ENCODE results near the gene HOXA3.

Gene HOXA3

GRCh38 chr7:27083646-27084045, 68.7 kb downstream of the HOXA3 start:
- Histone ChIP-seq H3F3A (ENCODE audit: control insufficient read depth, insufficient read depth) (no peaks in the 10 kb centered on the region), H3K9me3 (ENCODE audit: control insufficient read depth, insufficient read depth, low read length) (no peaks in the 10 kb centered on the region), H3K27me3 (ENCODE audit: control insufficient read depth, low read length) (no peaks in the 10 kb centered on the region), H3K4me2 (ENCODE audit: low read length) (no peak overlapping the region), H3K36me3 (ENCODE audit: control insufficient read depth, low read length) (no peaks in the 10 kb centered on the region), H3K27ac (ENCODE audit: low read depth, low read length) (no peak overlapping the region), H3K79me2 (ENCODE audit: control insufficient read depth, low read length) (no peaks in the 10 kb centered on the region), H3K4me1 (ENCODE audit: control insufficient read depth, low read length) (no peaks in the 10 kb centered on the region), H4K20me1 (ENCODE audit: control insufficient read depth, insufficient read depth, low read depth, low read length) (no peaks in the 10 kb centered on the region), H3K9me2 (replicated peaks; ENCODE audit: control insufficient read depth, low read length) (no peaks in the 10 kb centered on the region), H3K4me3 (ENCODE audit: low read length) (no peak overlapping the region)
- TF ChIP-seq CTCF (IDR thresholded peaks at IDR 0.05; ENCODE audit: low read depth, low read length, poor library complexity, severe bottlenecking) = no peak
- no peak for TF ChIP-seq EZH2phosphoT487 (IDR thresholded peaks at IDR 0.05; ENCODE audit: borderline replicate concordance, low read length)

GRCh38 chr7:27082171-27082570, 70.2 kb downstream of the HOXA3 start:
- no peaks in the 10 kb centered on the region for H3K4me1 ChIP-seq (ENCODE audit: control insufficient read depth, low read length)
- no peaks in the 10 kb centered on the region for H3K27me3 ChIP-seq (ENCODE audit: control insufficient read depth, low read length)
- no peak overlapping the region for H3K4me3 ChIP-seq (ENCODE audit: low read length)
- no peaks in the 10 kb centered on the region for H3K9me2 ChIP-seq (replicated peaks; ENCODE audit: control insufficient read depth, low read length)
- no peaks in the 10 kb centered on the region for H3K36me3 ChIP-seq (ENCODE audit: control insufficient read depth, low read length)
- no peak for TF ChIP-seq EZH2phosphoT487 (IDR thresholded peaks at IDR 0.05; ENCODE audit: borderline replicate concordance, low read length)
- no peak for TF ChIP-seq CTCF (IDR thresholded peaks at IDR 0.05; ENCODE audit: low read depth, low read length, poor library complexity, severe bottlenecking)
- no peaks in the 10 kb centered on the region for H3K79me2 ChIP-seq (ENCODE audit: control insufficient read depth, low read length)
- no peaks in the 10 kb centered on the region for H3F3A ChIP-seq (ENCODE audit: control insufficient read depth, insufficient read depth)
- H3K27ac ChIP-seq (ENCODE audit: low read depth, low read length) = no peak overlapping the region
- no peak overlapping the region for H3K4me2 ChIP-seq (ENCODE audit: low read length)
- no peaks in the 10 kb centered on the region for H3K9me3 ChIP-seq (ENCODE audit: control insufficient read depth, insufficient read depth, low read length)
- no peaks in the 10 kb centered on the region for H4K20me1 ChIP-seq (ENCODE audit: control insufficient read depth, insufficient read depth, low read depth, low read length)

GRCh38 chr7:27080844-27081436, 71.4 kb downstream of the HOXA3 start:
- Histone ChIP-seq H3K4me2 (ENCODE audit: low read length) (no peak overlapping the region), H4K20me1 (ENCODE audit: control insufficient read depth, insufficient read depth, low read depth, low read length) (no peaks in the 10 kb centered on the region), H3K4me3 (ENCODE audit: low read length) (no peak overlapping the region), H3K9me2 (replicated peaks; ENCODE audit: control insufficient read depth, low read length) (no peaks in the 10 kb centered on the region), H3K4me1 (ENCODE audit: control insufficient read depth, low read length) (no peaks in the 10 kb centered on the region), H3K9me3 (ENCODE audit: control insufficient read depth, insufficient read depth, low read length) (no peaks in the 10 kb centered on the region), H3K27ac (ENCODE audit: low read depth, low read length) (no peak overlapping the region), H3K36me3 (ENCODE audit: control insufficient read depth, low read length) (no peaks in the 10 kb centered on the region), H3F3A (ENCODE audit: control insufficient read depth, insufficient read depth) (no peaks in the 10 kb centered on the region), H3K27me3 (ENCODE audit: control insufficient read depth, low read length) (no peaks in the 10 kb centered on the region), H3K79me2 (ENCODE audit: control insufficient read depth, low read length) (no peaks in the 10 kb centered on the region)
- TF ChIP-seq EZH2phosphoT487 (IDR thresholded peaks at IDR 0.05; ENCODE audit: borderline replicate concordance, low read length) (no peak), CTCF (IDR thresholded peaks at IDR 0.05; ENCODE audit: low read depth, low read length, poor library complexity, severe bottlenecking) (no peak)

Data from DOHH2 (cell line).